Mammary epithelial cell (primary cell): ENCODE data around the gene RNF220.

Experiments used
- EZH2 ChIP-seq: IDR thresholded peaks from 2 replicates; pipeline ENCODE4 v1.6.1; 2012; ENCODE audit warnings: low read length, inconsistent platforms, borderline replicate concordance
- TF ChIP-seq, protein P1 (sequence below), 2 donors: IDR thresholded peaks in 1 of 2; conservative IDR thresholded peaks in 1 of 2; 2 replicates each; pipeline ENCODE4 v1.5.1; 2011 to 2012; ENCODE audit warnings: inconsistent platforms in 2 of 2, low read length in 2 of 2, mild to moderate bottlenecking in 2 of 2, control low read depth in 1 of 2, low read depth in 1 of 2; ENCODE audit not compliant: insufficient read depth in 1 of 2; ENCODE audit errors: extremely low read depth in 1 of 2

DNA sequence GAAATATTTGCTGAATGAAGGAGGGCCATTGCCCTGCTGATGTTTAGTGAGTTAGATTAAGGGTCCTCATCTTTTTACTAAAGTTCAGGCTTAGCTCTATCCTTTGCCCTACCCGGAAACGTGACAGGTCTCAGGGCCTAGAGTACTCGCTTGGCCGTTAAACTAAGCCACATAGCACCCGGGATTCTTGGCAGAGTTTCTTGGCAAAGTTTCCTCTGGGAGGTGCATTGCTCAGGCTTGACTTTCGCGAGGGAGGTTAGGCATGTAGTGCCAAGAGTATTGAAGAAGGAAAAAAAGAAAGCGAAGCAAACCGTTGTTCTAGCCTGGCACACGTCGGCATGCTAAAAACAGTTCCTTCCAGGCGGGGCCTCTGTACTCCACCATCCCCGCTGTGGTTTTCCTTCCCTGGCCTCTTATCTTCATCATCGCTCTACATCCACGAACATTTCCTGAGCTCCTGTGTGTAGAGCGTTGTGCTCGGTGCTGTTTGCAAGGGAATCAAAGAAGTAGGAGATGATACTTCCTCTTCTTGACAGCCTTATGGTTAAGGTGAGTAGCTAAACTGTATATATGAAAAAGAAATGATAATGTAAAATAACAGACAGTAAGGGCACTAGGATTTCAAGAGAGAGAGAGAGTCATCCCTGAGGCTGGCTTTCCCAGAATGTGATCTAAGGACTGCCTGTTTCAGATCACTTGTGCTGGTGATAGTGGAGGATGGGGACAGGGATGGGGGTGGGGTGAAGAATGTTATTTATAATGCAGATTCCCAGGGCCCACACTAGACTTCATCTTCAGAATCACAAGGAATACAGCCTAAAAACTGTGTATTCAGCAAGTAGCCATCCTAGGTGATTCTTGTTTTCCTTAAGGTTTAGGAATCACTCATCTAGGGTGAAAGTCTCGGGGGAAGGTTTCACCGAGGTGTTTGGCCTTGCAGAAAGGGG is 18.8 kb downstream of the RNF220 start:
- TF ChIP-seq, protein P1, sequence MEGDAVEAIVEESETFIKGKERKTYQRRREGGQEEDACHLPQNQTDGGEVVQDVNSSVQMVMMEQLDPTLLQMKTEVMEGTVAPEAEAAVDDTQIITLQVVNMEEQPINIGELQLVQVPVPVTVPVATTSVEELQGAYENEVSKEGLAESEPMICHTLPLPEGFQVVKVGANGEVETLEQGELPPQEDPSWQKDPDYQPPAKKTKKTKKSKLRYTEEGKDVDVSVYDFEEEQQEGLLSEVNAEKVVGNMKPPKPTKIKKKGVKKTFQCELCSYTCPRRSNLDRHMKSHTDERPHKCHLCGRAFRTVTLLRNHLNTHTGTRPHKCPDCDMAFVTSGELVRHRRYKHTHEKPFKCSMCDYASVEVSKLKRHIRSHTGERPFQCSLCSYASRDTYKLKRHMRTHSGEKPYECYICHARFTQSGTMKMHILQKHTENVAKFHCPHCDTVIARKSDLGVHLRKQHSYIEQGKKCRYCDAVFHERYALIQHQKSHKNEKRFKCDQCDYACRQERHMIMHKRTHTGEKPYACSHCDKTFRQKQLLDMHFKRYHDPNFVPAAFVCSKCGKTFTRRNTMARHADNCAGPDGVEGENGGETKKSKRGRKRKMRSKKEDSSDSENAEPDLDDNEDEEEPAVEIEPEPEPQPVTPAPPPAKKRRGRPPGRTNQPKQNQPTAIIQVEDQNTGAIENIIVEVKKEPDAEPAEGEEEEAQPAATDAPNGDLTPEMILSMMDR (conservative IDR thresholded peaks at IDR 0.05 in 1 of 2, IDR thresholded peaks at IDR 0.05 in 1 of 2; ENCODE audit: extremely low read depth in 1 of 2, insufficient read depth in 1 of 2, low read depth in 1 of 2, low read length in 2 of 2), result no peak
- TF ChIP-seq EZH2, result no peak
